Kidney tubule cell (primary cell): ENCODE data around the gene ARSH.
"Not testable (repeated sequence)": the region's sequence is repeated elsewhere in the genome, so short reads cannot be mapped to it uniquely, and the experiment has no call there.

Source experiments
- DNase-seq: peaks from one replicate; pipeline ENCODE4 v3.0.0-alpha.2; 2018; ENCODE audit warnings: low spot score

Gene ARSH

GRCh38 chrX:3006495-3006894 lies at the start of gene ARSH:
Gene ARSH, plus strand, starts transcription at chrX:3006546. Its CDS starts 67 bp downstream, at chrX:3006613.
- no peak for DNase-seq

- DNase-seq = no peak
Measured at GRCh38 chrX:2958199-2958598, 48.1 kb upstream of the ARSH start.

GRCh38 chrX:2960861-2961515 lies 45.4 kb upstream of the ARSH start:
- DNase-seq = no peak

- DNase-seq = no peak
Measured at GRCh38 chrX:2962381-2962780, 44.0 kb upstream of the ARSH start.

GRCh38 chrX:2963449-2963848 lies 42.9 kb upstream of the ARSH start:
- DNase-seq = not testable (repeated sequence)

GRCh38 chrX:2963992-2964794 lies 42.2 kb upstream of the ARSH start:
- DNase-seq = peak; percentile 90

- peak; percentile 87 for DNase-seq
Measured at GRCh38 chrX:2965965-2966364, 40.4 kb upstream of the ARSH start.

- DNase-seq = no peak
Measured at GRCh38 chrX:2967012-2967411, 39.3 kb upstream of the ARSH start.

- DNase-seq = no peak
Measured at GRCh38 chrX:2967584-2967983, 38.8 kb upstream of the ARSH start.

- DNase-seq = peak; percentile 7
Measured at GRCh38 chrX:2967998-2968909, 38.1 kb upstream of the ARSH start.

- no peak for DNase-seq
Measured at GRCh38 chrX:2969021-2969420, 37.3 kb upstream of the ARSH start.

- DNase-seq = no peak
Measured at GRCh38 chrX:2972391-2972790, 34.0 kb upstream of the ARSH start.

GRCh38 chrX:2974961-2975360 lies 31.4 kb upstream of the ARSH start:
- DNase-seq = no peak

GRCh38 chrX:2978639-2979038 lies 27.7 kb upstream of the ARSH start:
- not testable (repeated sequence) for DNase-seq

- DNase-seq = no peak
Measured at GRCh38 chrX:2984342-2984741, 22.0 kb upstream of the ARSH start.

- DNase-seq = no peak
Measured at GRCh38 chrX:2989565-2989964, 16.8 kb upstream of the ARSH start.

GRCh38 chrX:3010532-3010931 lies 4.2 kb downstream of the ARSH start:
- no peak for DNase-seq

GRCh38 chrX:3017492-3017891 lies 11.1 kb downstream of the ARSH start:
- DNase-seq = no peak

- DNase-seq = no peak
Measured at GRCh38 chrX:3024176-3024575, 17.8 kb downstream of the ARSH start.

- DNase-seq = peak; percentile 32
Measured at GRCh38 chrX:3026074-3026815, 19.9 kb downstream of the ARSH start.

- DNase-seq = no peak
Measured at GRCh38 chrX:3029129-3029528, 22.8 kb downstream of the ARSH start.

- DNase-seq = no peak
Measured at GRCh38 chrX:3037218-3037617, 30.9 kb downstream of the ARSH start.
